Prostate gland (tissue), 2 donors: ENCODE data around the gene ADGRE1.

Experiments used
- CTCF ChIP-seq, 4 experiments: fragments of 200-600 bp in 2 of 4; fragments of 450-650 bp in 2 of 4; sonication (generic) in 2 of 4; IDR thresholded peaks; 1 replicate in 3 of 4; 2 replicates in 1 of 4; pipeline ENCODE4 v1.5.1; 2016 to 2019; ENCODE audit warnings: antibody characterized with exemption in 4 of 4, mild to moderate bottlenecking in 2 of 4, moderate library complexity in 2 of 4
- POLR2AphosphoS5 ChIP-seq: sonication (generic); formaldehyde crosslinking; IDR thresholded peaks from one replicate; pipeline ENCODE4 v1.6.1; 2017; ENCODE audit warnings: antibody characterized with exemption

GRCh38 chr19:6886277-6886897 lies 992 bp upstream of the ADGRE1 start:
- TF ChIP-seq CTCF (IDR thresholded peaks at IDR 0.05): no peak
- TF ChIP-seq POLR2AphosphoS5: no peak
